DOHH2 (cell line): ENCODE data around the gene CDH16.
A peak's percentile ranks its signal among the peaks of the same experiment; 100 is the strongest.

ENCODE experiments used
- H3F3A ChIP-seq: fragments of 200-600 bp; sonication (generic), shearing (Covaris generic); 2 replicates; pipeline ENCODE4 v1.6.0; 2016; ENCODE audit warnings: antibody characterized with exemption, mild to moderate bottlenecking; ENCODE audit not compliant: control insufficient read depth, insufficient read depth
- H3K27ac ChIP-seq: fragments of 200-600 bp; sonication (generic); 2 replicates; pipeline ENCODE4 v1.5.1; 2014; ENCODE audit warnings: low read depth, mild to moderate bottlenecking, low read length, moderate library complexity
- H3K27me3 ChIP-seq: fragments of 200-600 bp; sonication (generic); 2 replicates; pipeline ENCODE4 v1.6.1; 2014; ENCODE audit warnings: mild to moderate bottlenecking, low read length, mixed read lengths; ENCODE audit not compliant: control insufficient read depth
- H3K36me3 ChIP-seq: fragments of 200-600 bp; sonication (generic); 2 replicates; pipeline ENCODE4 v1.6.1; 2014; ENCODE audit warnings: mild to moderate bottlenecking, low read length, moderate library complexity, mixed read lengths; ENCODE audit not compliant: control insufficient read depth
- H3K4me1 ChIP-seq: fragments of 200-600 bp; sonication (generic); 2 replicates; pipeline ENCODE4 v1.6.1; 2014; ENCODE audit warnings: mild to moderate bottlenecking, low read length, mixed read lengths; ENCODE audit not compliant: control insufficient read depth
- H3K4me2 ChIP-seq: fragments of 200-600 bp; sonication (generic); 2 replicates; pipeline ENCODE4 v1.6.0; 2014; ENCODE audit warnings: mild to moderate bottlenecking, low read length, moderate library complexity
- H3K4me3 ChIP-seq: fragments of 200-600 bp; sonication (generic); 2 replicates; pipeline ENCODE4 v1.5.1; 2014; ENCODE audit warnings: mild to moderate bottlenecking, low read length, mixed read lengths
- H3K79me2 ChIP-seq: fragments of 200-600 bp; sonication (generic); 2 replicates; pipeline ENCODE4 v1.6.1; 2014; ENCODE audit warnings: mild to moderate bottlenecking, low read length, mixed read lengths; ENCODE audit not compliant: control insufficient read depth
- H3K9me2 ChIP-seq: fragments of 200-600 bp; sonication (generic); replicated peaks from 2 replicates; pipeline ENCODE4 v1.6.1; 2014; ENCODE audit warnings: mild to moderate bottlenecking, low read length, mixed read lengths; ENCODE audit not compliant: control insufficient read depth
- H3K9me3 ChIP-seq: fragments of 200-600 bp; sonication (generic); 2 replicates; pipeline ENCODE4 v1.6.1; 2014; ENCODE audit warnings: antibody characterized with exemption, low read length, mixed read lengths; ENCODE audit not compliant: control insufficient read depth, insufficient read depth
- H4K20me1 ChIP-seq: fragments of 200-600 bp; sonication (generic); 2 replicates; pipeline ENCODE4 v1.6.0; 2014; ENCODE audit warnings: low read depth, mild to moderate bottlenecking, antibody characterized with exemption, low read length, moderate library complexity; ENCODE audit not compliant: control insufficient read depth, insufficient read depth
- CTCF ChIP-seq: fragments of 200-600 bp; sonication (generic); IDR thresholded peaks from one replicate; pipeline ENCODE4 v1.5.1; 2014; ENCODE audit warnings: antibody characterized with exemption, mild to moderate bottlenecking, low read depth, low read length; ENCODE audit not compliant: poor library complexity, severe bottlenecking
- EZH2phosphoT487 ChIP-seq: fragments of 200-600 bp; sonication (generic); IDR thresholded peaks from 2 replicates; pipeline ENCODE4 v1.6.1; 2017; ENCODE audit warnings: borderline replicate concordance, mild to moderate bottlenecking, antibody characterized with exemption, low read length, moderate library complexity, mixed read lengths

Gene CDH16

GRCh38 chr16:66961065-66961744 lies 42.5 kb upstream of the CDH16 start, which contains the start of gene CES3:
Gene CES3 (plus strand): TSS chr16:66961266. CDS start chr16:66961308, 42 bp downstream.
- peak within 1 kb of the TSS; percentile 72 for H3K4me3 ChIP-seq
- H4K20me1 ChIP-seq: no peaks in the 10 kb centered on the region
- H3K27ac ChIP-seq: no peak within 1 kb of the TSS

DNA sequence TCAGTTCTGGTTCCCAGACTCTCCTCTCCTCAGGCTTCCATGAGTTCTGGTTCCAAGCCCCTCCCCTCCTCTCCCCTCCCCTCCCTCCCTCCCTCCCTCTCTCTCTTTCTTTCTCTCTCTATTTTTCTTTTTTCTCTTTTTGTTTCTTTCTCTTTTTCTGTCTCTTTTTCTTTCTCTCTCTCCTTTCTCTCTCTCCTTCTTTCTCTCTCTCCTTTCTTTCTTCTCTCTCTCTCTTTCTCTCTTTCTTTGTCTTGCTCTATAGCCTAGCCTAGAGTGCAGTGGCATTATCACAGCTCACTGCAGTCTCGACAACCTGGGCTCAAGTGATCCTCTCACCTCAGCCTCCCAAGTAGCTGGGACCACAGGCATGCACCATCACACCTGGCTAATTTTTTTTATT lies 41.6 kb upstream of the CDH16 start:
- Histone ChIP-seq H3K79me2 (no peaks in the 10 kb centered on the region), H4K20me1 (no peaks in the 10 kb centered on the region), H3K4me1 (peaks cover 13% of the 10 kb centered on the region), H3K4me3 (no peak overlapping the region), H3K4me2 (no peak overlapping the region), H3K27ac (no peak overlapping the region), H3K27me3 (peaks cover 4% of the 10 kb centered on the region; the same call in 1 of the 2 replicates), H3K9me3 (no peaks in the 10 kb centered on the region), H3K9me2 (no peaks in the 10 kb centered on the region), H3K36me3 (no peaks in the 10 kb centered on the region), H3F3A (no peaks in the 10 kb centered on the region)
- no peak for TF ChIP-seq EZH2phosphoT487
- no peak for TF ChIP-seq CTCF

More at GRCh38 chr16:66961065-66961744, 42.5 kb upstream of the CDH16 start, which contains the start of gene CES3:
- Histone ChIP-seq H3K4me2 (peak within 1 kb of the TSS; percentile 72), H3K9me3 (no peaks in the 10 kb centered on the region), H3K79me2 (no peaks in the 10 kb centered on the region), H3K9me2 (no peaks in the 10 kb centered on the region), H3K36me3 (no peaks in the 10 kb centered on the region), H3K4me1 (peaks cover 13% of the 10 kb centered on the region), H3K27me3 (peaks cover 4% of the 10 kb centered on the region; the same call in 1 of the 2 replicates), H3F3A (no peaks in the 10 kb centered on the region)
- TF ChIP-seq EZH2phosphoT487 (no peak), CTCF (peak; percentile 98)

DNA sequence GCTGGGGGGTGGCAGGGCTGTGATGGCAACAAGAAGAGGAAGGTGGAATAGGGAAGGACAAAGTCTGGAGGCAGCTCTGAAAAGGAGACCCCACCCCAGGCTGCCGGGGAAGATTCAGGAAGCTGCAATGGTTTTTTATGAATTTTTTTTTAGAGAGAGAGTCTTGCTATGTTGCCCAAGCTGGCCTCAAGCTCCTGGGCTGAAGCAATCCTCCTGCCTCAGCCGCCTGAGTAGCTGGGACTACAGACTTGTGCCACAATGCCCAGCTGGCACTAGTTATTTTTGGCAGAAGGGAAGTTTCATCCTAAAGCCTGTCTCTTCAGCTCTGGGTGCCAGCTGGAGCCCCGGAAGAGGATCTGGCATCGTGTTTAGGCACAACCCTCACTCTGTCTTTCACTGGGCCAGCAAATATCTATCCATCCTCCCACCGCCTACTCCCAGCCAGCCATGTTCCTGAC lies 41.0 kb upstream of the CDH16 start:
- H4K20me1 ChIP-seq: no peaks in the 10 kb centered on the region
- no peaks in the 10 kb centered on the region for H3K79me2 ChIP-seq
- H3K27ac ChIP-seq: no peak overlapping the region
- peaks cover 4% of the 10 kb centered on the region; the same call in 1 of the 2 replicates for H3K27me3 ChIP-seq
- TF ChIP-seq CTCF: no peak
- TF ChIP-seq EZH2phosphoT487: no peak
- H3K9me2 ChIP-seq: no peaks in the 10 kb centered on the region
- H3K4me1 ChIP-seq: peaks cover 13% of the 10 kb centered on the region
- H3K9me3 ChIP-seq: no peaks in the 10 kb centered on the region
- H3K4me3 ChIP-seq: no peak overlapping the region
- H3F3A ChIP-seq: no peaks in the 10 kb centered on the region
- H3K4me2 ChIP-seq: no peak overlapping the region
- H3K36me3 ChIP-seq: no peaks in the 10 kb centered on the region
